HUES48 (cell line): ENCODE data around the gene ADGRE2.
"Not testable (repeated sequence)": the region's sequence is repeated elsewhere in the genome, so short reads cannot be mapped to it uniquely, and the experiment has no call there.

ENCODE experiments used
- H3K27ac ChIP-seq: one replicate; pipeline ENCODE4 v1.7.0; 2013; ENCODE audit warnings: low read depth, low read length, inconsistent platforms
- H3K27me3 ChIP-seq: 2 replicates; pipeline ENCODE4 v1.6.1; 2013; ENCODE audit warnings: mild to moderate bottlenecking, low read length; ENCODE audit not compliant: control insufficient read depth, insufficient read depth
- H3K36me3 ChIP-seq: 2 replicates; pipeline ENCODE4 v1.6.1; 2013; ENCODE audit warnings: low read length; ENCODE audit not compliant: control insufficient read depth, insufficient read depth
- H3K4me1 ChIP-seq: 2 replicates; pipeline ENCODE4 v1.6.1; 2013; ENCODE audit warnings: mild to moderate bottlenecking, low read length; ENCODE audit not compliant: control insufficient read depth, insufficient read depth
- H3K4me3 ChIP-seq: 2 replicates; pipeline ENCODE4 v1.5.1; 2013; ENCODE audit warnings: mild to moderate bottlenecking, low read depth, low read length
- H3K9ac ChIP-seq: 2 replicates; pipeline ENCODE4 v1.6.1; 2013; ENCODE audit warnings: mild to moderate bottlenecking, low read depth, low read length, moderate library complexity
- H3K9me3 ChIP-seq: 2 replicates; pipeline ENCODE4 v1.6.1; 2013; ENCODE audit warnings: low read length; ENCODE audit not compliant: control insufficient read depth, insufficient read depth

ADGRE2 gene

DNA sequence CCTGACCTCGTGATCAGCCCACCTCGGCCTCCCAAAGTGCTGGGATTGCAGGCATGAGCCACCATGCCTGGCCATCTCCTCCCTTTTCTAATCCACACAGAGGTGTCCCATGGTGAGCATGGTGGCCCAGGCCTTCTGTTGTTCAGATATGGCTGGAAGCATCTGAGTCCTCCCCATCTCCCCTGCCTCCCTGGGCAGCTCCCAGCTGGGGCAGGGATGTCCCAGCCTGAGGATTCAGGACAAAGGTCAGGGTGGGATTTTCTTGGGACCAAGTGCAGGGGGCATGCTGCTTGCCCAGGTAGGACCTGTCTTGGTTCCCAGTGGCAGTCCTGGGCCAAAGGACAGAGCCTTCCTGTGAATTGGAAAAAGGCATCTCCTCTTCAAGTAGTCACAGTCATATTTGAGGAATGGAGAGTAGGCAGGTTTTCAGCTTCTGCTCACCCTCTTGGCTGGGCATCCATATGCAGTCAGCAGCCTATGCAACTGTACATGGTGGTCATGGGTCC lies 10.8 kb downstream of the ADGRE2 start:
- Histone ChIP-seq H3K27me3 (no peaks in the 10 kb centered on the region), H3K27ac (no peak overlapping the region), H3K36me3 (no peaks in the 10 kb centered on the region), H3K9ac (no peak overlapping the region), H3K4me1 (no peaks in the 10 kb centered on the region), H3K9me3 (no peaks in the 10 kb centered on the region), H3K4me3 (no peak overlapping the region)

DNA sequence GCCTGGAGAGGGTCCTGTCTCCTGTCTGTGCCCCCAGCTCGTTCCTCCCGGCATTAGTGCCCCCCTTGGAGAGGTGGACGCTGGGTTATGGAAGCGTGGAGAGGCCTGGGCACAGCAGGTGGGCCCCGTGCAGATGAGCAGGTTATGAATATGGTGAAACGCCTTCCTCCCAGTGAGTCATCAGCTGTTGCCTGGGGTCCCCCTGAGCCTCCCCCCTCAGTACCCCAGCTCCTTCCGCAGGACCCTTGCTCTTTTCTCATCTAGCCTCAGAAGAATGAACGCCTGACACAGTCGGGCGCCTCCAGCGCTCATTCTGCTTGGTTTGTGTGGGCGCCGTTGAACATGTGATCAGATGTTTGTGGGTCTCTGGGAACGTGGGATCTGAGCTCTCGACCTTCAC lies 12.5 kb downstream of the ADGRE2 start:
- not testable (repeated sequence) for H3K9ac ChIP-seq, H3K27ac ChIP-seq, H3K4me1 ChIP-seq, H3K36me3 ChIP-seq, H3K4me3 ChIP-seq, H3K9me3 ChIP-seq, H3K27me3 ChIP-seq

- H3K4me1 ChIP-seq, H3K27me3 ChIP-seq, H3K4me3 ChIP-seq, H3K36me3 ChIP-seq, H3K27ac ChIP-seq, H3K9ac ChIP-seq, H3K9me3 ChIP-seq: not testable (repeated sequence)
These were observed 13.0 kb downstream of the ADGRE2 start for GRCh38 chr19:14765403-14765802.

GRCh38 chr19:14764401-14764800 lies 14.0 kb downstream of the ADGRE2 start:
- no peak overlapping the region for H3K27ac ChIP-seq
- no peaks in the 10 kb centered on the region for H3K36me3 ChIP-seq
- no peak overlapping the region for H3K9ac ChIP-seq
- H3K9me3 ChIP-seq: no peaks in the 10 kb centered on the region
- no peaks in the 10 kb centered on the region for H3K27me3 ChIP-seq
- H3K4me3 ChIP-seq: no peak overlapping the region
- peaks cover 6% of the 10 kb centered on the region; the same call in 1 of the 2 replicates for H3K4me1 ChIP-seq

- Histone ChIP-seq H3K36me3 (no peaks in the 10 kb centered on the region), H3K27me3 (no peaks in the 10 kb centered on the region), H3K4me1 (peaks cover 9% of the 10 kb centered on the region; the same call in 1 of the 2 replicates), H3K27ac (no peak overlapping the region), H3K9me3 (no peaks in the 10 kb centered on the region), H3K4me3 (no peak overlapping the region), H3K9ac (no peak overlapping the region)
These were observed 14.7 kb downstream of the ADGRE2 start for GRCh38 chr19:14763497-14764145.

DNA sequence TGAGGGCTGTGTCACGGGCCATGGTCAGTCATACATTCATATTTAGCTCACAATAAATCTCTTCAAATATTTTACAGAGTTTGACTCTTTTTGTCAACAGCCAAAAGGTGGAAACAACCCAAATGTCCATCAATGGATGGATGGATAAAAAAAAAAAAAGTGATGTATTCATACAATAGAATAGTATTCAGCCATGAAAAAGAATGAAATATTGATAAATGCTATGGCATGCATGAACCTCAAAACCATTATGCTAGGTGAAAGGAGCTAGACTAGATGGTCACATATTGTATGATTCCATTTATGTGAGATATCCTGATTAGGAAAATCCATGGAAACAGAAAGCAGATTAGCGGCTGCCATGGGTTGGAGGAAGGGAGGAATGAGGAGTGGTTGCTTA lies 16.2 kb downstream of the ADGRE2 start:
- Histone ChIP-seq H3K36me3 (no peaks in the 10 kb centered on the region), H3K4me3 (no peak overlapping the region), H3K27me3 (no peaks in the 10 kb centered on the region), H3K4me1 (peaks cover 9% of the 10 kb centered on the region; the same call in 1 of the 2 replicates), H3K9me3 (no peaks in the 10 kb centered on the region), H3K27ac (no peak overlapping the region), H3K9ac (no peak overlapping the region)

- Histone ChIP-seq H3K27me3 (no peaks in the 10 kb centered on the region), H3K9ac (no peak overlapping the region), H3K9me3 (no peaks in the 10 kb centered on the region), H3K36me3 (no peaks in the 10 kb centered on the region), H3K27ac (no peak overlapping the region), H3K4me3 (no peak overlapping the region), H3K4me1 (peaks cover 9% of the 10 kb centered on the region; the same call in 1 of the 2 replicates)
These were observed 16.8 kb downstream of the ADGRE2 start for GRCh38 chr19:14761607-14762006.

- peak overlapping the region; percentile 77 for H3K27ac ChIP-seq
- H3K36me3 ChIP-seq: no peaks in the 10 kb centered on the region
- peaks cover 9% of the 10 kb centered on the region; the same call in 1 of the 2 replicates for H3K4me1 ChIP-seq
- no peaks in the 10 kb centered on the region for H3K9me3 ChIP-seq
- H3K4me3 ChIP-seq: peak overlapping the region; percentile 35
- no peaks in the 10 kb centered on the region for H3K27me3 ChIP-seq
- peak overlapping the region; percentile 79 for H3K9ac ChIP-seq
These were observed 19.5 kb downstream of the ADGRE2 start for GRCh38 chr19:14758816-14759215.

DNA sequence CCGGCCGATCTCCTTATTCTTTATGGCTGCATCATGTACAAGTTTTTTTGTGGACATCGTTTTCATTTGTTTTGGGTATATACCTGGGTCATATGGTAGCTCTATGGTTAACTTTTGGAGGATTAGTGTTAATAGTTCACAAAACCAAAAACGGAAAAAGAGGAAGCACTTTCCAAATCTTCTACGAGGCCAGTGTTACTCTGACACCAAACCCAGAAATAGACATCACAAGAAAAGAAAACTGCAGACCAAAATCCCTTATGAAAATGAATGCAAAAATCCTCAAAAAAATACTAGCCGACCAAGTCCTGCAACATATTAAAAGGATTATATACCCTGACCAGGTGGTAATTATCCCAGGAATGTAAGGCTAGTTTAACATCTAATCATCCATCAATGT lies 29.8 kb downstream of the ADGRE2 start:
- H3K36me3 ChIP-seq: no peaks in the 10 kb centered on the region; the same call in 1 of the 2 replicates
- H3K4me3 ChIP-seq: no peak overlapping the region
- H3K9ac ChIP-seq: no peak overlapping the region
- no peaks in the 10 kb centered on the region for H3K9me3 ChIP-seq
- no peaks in the 10 kb centered on the region for H3K4me1 ChIP-seq
- no peak overlapping the region for H3K27ac ChIP-seq
- H3K27me3 ChIP-seq: no peaks in the 10 kb centered on the region

DNA sequence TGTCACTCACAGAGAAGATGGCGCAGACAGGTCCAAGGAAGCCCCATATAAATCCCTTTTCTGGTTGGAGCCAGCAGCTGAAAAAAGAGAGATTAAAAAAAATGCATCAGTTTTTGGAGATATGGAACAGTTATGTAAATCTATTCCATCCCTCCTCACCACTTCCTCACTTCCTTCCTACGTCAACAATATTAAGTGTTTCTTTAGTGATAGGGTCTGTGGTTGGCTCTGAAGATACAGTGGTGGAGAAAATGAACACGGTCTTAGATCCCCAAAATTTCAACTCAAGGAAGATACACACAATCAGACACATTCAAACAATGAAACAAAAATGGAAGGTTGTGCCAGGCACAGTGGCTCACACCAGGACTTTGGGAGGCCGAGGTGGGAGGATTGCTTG lies 31.5 kb downstream of the ADGRE2 start:
- Histone ChIP-seq H3K4me1 (no peaks in the 10 kb centered on the region), H3K4me3 (no peak overlapping the region), H3K36me3 (no peaks in the 10 kb centered on the region; the same call in 1 of the 2 replicates), H3K27me3 (no peaks in the 10 kb centered on the region), H3K27ac (no peak overlapping the region), H3K9ac (no peak overlapping the region), H3K9me3 (peaks cover 6% of the 10 kb centered on the region)

- H3K36me3 ChIP-seq: no peaks in the 10 kb centered on the region
- H3K4me3 ChIP-seq: no peak overlapping the region
- H3K4me1 ChIP-seq: no peaks in the 10 kb centered on the region
- H3K27me3 ChIP-seq: no peaks in the 10 kb centered on the region
- H3K9ac ChIP-seq: no peak overlapping the region
- H3K27ac ChIP-seq: no peak overlapping the region
- peaks cover 25% of the 10 kb centered on the region for H3K9me3 ChIP-seq
These were observed 42.4 kb downstream of the ADGRE2 start for GRCh38 chr19:14735915-14736314.
